ENCODE data around the gene ALS2.

ALS2 gene

DNA sequence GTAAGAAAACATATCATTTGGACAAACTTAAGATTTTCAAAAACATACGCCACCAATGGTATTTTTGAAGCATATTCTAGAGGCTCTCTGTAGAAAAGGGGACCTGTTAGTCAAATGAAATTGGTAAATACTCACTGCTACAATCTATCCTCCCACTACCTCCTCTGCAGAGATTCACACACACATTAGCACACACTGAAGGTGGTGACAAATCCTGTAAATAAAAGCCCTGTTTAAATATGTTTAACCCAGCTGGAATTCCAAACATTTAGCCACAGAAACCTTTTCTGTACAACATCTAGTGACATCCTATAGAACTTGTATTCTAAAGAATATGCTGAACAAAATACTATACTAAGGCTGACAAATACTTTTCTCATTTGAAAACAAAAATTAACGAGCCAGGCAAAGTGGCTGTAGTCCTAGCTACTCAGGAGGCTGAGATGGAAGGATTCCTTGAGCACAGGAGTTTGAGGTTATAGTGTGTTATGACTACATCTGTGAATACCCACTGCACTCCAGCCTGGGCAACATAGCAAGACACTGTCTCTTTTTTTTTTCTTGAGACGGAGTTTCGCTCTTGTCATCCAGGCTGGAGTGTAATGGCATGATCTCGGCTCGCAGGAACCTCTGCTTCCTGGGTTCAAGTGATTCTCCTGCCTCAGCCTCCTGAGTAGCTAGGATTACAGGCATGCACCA is 25.9 kb downstream of the ALS2 start:
- no peak overlapping the region for H3K27ac ChIP-seq
- TF ChIP-seq, protein P1, sequence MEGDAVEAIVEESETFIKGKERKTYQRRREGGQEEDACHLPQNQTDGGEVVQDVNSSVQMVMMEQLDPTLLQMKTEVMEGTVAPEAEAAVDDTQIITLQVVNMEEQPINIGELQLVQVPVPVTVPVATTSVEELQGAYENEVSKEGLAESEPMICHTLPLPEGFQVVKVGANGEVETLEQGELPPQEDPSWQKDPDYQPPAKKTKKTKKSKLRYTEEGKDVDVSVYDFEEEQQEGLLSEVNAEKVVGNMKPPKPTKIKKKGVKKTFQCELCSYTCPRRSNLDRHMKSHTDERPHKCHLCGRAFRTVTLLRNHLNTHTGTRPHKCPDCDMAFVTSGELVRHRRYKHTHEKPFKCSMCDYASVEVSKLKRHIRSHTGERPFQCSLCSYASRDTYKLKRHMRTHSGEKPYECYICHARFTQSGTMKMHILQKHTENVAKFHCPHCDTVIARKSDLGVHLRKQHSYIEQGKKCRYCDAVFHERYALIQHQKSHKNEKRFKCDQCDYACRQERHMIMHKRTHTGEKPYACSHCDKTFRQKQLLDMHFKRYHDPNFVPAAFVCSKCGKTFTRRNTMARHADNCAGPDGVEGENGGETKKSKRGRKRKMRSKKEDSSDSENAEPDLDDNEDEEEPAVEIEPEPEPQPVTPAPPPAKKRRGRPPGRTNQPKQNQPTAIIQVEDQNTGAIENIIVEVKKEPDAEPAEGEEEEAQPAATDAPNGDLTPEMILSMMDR (conservative IDR thresholded peaks at IDR 0.05) = no peak

DNA sequence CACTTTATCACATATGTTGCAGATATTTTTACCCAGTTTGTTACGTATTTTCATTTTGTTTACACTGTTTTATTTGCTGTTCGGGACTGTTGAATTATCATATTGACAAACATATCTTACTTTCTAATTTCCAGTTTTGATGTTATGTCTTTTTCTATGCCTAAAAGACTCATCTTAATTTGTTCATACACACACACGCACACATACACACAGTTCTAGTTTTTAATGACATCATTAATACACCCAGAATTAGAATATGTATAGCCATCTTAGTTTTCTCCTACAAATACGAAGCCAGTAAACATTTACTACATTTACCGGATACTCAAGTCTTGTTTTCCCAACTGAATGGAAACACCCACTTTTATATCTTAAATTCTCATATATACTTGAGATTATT is 29.2 kb downstream of the ALS2 start:
- no peak overlapping the region for H3K27ac ChIP-seq
- TF ChIP-seq, protein P1 (conservative IDR thresholded peaks at IDR 0.05) = no peak

DNA sequence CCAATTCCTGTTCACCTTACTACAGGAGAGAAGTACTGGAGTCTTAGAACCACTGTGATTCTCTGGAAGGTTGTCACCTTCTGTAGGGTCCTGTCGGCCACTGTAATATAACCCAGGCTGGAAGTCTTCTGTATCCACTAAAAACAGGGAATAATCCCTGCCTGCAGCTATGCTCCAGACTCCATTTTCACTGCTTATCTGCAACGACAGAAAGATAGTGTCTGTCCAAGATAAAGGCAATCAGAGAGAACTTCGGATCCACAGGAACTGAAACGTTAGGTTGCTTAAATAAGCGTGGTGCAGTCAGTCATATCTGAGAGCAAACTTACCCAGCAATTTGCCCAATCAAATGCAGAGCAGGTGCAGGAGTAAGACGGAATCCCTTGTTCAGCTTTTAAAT is 34.2 kb downstream of the ALS2 start:
- TF ChIP-seq, protein P1 (conservative IDR thresholded peaks at IDR 0.05) = no peak
- no peak overlapping the region for H3K27ac ChIP-seq

DNA sequence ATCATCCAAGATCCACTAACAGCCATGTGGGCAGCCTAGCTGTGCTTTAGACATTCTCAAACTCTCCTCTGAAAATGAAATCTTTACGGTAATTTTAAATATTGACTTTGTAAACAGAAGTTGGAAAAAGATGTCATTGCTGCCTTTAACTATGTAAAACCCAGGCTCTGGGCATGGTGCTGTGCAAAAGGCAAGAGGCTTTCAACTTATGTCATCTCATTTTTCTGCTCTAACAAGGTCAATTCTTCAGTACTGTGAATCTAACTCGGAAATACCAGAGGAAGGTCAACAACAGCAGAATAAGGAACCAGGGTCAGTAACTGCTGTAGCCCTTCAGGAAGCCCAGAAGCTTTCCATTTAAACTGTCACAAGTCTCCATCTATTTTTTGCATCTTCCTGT is 45.2 kb downstream of the ALS2 start:
- TF ChIP-seq, protein P1 (conservative IDR thresholded peaks at IDR 0.05) = no peak
- H3K27ac ChIP-seq = no peak overlapping the region

DNA sequence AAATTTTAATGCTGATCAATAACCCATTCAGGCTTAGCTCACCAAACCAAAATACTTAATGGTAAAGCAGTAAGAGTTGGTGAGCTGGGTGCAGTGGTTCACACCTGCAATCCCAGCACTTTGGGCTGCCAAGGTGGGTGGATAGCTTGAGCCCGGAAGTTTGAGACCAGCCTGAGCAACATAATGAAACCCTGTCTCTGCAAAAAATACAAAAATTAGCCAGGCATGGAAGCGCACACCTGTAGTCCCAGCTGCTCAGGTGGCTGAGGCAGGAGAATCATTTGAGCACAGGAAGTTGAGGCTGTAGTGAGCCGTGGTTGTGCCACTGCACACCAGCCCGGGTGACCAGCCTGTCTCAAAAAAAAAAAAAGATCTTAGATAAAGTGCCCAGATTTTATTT is 46.6 kb downstream of the ALS2 start:
- TF ChIP-seq, protein P1 (conservative IDR thresholded peaks at IDR 0.05) = no peak
- no peak overlapping the region for H3K27ac ChIP-seq

DNA sequence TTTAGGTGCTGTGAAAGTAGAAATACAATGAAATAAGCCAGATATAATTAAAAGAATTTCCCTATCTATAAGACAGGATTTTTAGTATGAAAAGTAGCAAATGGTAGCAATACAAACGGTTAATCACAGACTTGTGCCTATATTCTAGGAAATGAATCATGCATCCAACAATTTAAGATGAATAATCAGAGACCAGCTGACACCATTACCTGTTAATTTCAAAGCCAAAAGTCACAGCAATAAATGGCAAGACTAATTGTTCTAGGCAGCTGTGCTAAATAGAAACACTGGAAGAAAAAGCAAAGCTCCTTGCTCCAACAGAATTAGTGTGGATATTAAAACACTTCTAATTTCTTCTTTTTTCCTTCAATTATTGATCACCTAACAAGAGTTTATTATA is 47.2 kb downstream of the ALS2 start:
- TF ChIP-seq, protein P1 (conservative IDR thresholded peaks at IDR 0.05) = no peak
- no peak overlapping the region for H3K27ac ChIP-seq

DNA sequence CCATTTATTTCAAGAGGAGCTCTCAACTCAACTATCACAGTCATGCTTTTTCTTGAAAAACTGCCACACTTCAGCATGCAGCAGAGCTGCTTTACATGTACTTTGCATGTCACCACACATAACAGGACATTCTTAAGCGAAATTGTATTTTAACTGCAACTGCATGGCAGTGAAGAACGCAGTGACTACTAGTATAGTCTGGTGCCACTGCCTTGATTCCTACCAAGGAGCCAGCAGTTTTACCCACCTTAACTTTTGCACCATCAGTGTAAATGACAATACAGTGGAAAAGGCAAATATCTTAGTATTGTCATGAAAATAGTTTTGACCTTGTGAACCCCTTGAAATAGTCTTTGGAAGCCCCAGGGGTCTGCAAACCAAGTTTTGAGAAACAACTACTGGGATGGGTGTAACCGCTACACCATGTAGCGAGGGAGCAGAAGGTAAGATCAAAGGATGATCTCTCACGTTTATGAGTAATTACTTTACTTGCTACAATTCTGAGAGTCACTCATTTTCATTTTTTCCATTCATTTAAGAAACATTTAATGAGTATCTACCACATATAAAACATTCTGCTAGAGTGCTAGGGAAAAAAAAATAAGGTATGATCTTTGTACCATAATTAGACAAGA is 50.0 kb downstream of the ALS2 start:
- H3K27ac ChIP-seq = no peak overlapping the region
- TF ChIP-seq, protein P1 (conservative IDR thresholded peaks at IDR 0.05) = no peak

Data from VCaP (cell line).